Prostate gland (tissue), 2 donors: ENCODE measurements around the gene CCT6A.
"Not testable (repeated sequence)": the region's sequence is repeated elsewhere in the genome, so short reads cannot be mapped to it uniquely, and the experiment has no call there.

Source experiments
- POLR2A ChIP-seq: fragments of 450-650 bp; IDR thresholded peaks from one replicate; pipeline ENCODE4 v1.6.1; 2016; ENCODE audit warnings: antibody characterized with exemption, mild to moderate bottlenecking
- TF ChIP-seq, protein P1 (sequence below), 4 experiments: fragments of 200-600 bp in 2 of 4; fragments of 450-650 bp in 2 of 4; sonication (generic) in 2 of 4; IDR thresholded peaks; 1 replicate in 3 of 4; 2 replicates in 1 of 4; pipeline ENCODE4 v1.5.1; 2016 to 2019; ENCODE audit warnings: antibody characterized with exemption in 4 of 4, mild to moderate bottlenecking in 2 of 4, moderate library complexity in 2 of 4

DNA sequence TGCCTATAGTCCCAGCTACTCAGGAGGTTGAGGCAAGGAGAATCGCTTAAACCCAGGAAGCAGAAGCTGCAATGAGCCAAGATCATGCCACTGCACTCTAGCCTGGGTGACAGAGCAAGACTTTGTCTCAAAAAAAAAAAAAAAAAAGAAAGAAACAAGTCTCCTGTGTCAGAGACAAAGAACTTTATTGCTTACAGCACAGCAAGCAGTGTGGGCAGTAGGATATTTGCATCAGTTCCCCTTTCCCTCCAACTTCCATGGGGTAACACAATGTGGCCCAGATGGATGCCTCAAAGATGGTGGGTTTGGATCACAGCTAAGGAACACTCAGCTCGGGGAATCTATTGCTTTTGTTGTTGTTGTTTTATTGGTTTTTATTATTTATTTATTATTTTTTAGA is 5.8 kb upstream of the CCT6A start:
- TF ChIP-seq, protein P1, sequence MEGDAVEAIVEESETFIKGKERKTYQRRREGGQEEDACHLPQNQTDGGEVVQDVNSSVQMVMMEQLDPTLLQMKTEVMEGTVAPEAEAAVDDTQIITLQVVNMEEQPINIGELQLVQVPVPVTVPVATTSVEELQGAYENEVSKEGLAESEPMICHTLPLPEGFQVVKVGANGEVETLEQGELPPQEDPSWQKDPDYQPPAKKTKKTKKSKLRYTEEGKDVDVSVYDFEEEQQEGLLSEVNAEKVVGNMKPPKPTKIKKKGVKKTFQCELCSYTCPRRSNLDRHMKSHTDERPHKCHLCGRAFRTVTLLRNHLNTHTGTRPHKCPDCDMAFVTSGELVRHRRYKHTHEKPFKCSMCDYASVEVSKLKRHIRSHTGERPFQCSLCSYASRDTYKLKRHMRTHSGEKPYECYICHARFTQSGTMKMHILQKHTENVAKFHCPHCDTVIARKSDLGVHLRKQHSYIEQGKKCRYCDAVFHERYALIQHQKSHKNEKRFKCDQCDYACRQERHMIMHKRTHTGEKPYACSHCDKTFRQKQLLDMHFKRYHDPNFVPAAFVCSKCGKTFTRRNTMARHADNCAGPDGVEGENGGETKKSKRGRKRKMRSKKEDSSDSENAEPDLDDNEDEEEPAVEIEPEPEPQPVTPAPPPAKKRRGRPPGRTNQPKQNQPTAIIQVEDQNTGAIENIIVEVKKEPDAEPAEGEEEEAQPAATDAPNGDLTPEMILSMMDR (IDR thresholded peaks at IDR 0.05): not testable (repeated sequence)
- TF ChIP-seq POLR2A: not testable (repeated sequence)
